ENCODE data around the gene SCARB1. TPM values are rescaled to one million over a fixed set of nuclear protein-coding genes. Genes with fewer than 3 reads are reported as not detected.
A peak's percentile ranks its signal among the peaks of the same experiment; 100 is the strongest.

Gene SCARB1
- total and polyA plus RNA-seq, 2 of the 13 experiments (the other 11 are each of a cell fraction or from before 2014, with no cell fraction given): 63.4 to 160 TPM

DNA sequence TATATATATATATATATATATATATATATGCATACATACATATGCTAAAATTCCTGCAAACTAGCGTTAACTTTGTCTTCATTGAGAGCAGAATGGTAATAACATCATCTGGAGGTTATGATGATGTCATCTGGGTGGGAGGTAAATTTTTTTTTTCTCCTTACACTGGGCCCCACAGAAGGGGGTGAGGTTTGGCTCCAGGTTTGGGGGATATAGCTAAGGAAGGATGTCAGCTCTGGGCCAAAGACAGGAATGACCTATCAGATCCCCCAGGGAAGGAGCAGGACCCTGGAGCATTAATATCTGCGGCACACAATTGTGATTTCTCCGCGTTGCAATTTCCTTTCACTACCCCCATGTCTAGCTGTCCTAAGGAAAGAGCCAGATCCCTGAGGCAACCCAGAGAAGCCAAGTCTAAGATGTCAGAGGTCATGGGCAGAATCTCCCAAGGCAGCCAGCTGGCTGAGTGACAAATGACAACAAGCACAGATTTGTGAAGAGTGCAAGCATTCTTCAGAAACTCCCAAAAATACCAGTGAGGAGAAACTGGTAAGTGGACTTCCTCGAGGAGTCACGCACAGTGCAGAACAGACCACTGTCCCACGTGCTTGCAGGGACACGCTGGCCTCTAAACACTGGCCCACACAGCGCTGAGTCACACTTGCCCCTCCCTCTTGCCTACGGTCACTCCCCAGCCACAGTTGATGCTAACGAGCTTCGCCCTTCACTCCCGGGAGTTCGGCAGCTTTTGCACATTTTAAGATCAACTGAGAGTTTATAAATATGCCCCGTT lies 40.8 kb upstream of the SCARB1 start (continued):
- TF ChIP-seq, protein P1, sequence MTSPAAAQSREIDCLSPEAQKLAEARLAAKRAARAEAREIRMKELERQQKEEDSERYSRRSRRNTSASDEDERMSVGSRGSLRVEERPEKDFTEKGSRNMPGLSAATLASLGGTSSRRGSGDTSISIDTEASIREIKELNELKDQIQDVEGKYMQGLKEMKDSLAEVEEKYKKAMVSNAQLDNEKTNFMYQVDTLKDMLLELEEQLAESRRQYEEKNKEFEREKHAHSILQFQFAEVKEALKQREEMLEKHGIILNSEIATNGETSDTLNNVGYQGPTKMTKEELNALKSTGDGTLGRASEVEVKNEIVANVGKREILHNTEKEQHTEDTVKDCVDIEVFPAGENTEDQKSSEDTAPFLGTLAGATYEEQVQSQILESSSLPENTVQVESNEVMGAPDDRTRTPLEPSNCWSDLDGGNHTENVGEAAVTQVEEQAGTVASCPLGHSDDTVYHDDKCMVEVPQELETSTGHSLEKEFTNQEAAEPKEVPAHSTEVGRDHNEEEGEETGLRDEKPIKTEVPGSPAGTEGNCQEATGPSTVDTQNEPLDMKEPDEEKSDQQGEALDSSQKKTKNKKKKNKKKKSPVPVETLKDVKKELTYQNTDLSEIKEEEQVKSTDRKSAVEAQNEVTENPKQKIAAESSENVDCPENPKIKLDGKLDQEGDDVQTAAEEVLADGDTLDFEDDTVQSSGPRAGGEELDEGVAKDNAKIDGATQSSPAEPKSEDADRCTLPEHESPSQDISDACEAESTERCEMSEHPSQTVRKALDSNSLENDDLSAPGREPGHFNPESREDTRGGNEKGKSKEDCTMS (CRISPR knock-in tag; conservative IDR thresholded peaks at IDR 0.05): no peak
- TF ChIP-seq GZF1 (CRISPR knock-in tag; IDR thresholded peaks at IDR 0.05): no peak
- no peak for TF ChIP-seq ZNF282 (IDR thresholded peaks at IDR 0.05; ENCODE audit: partially characterized antibody)
- TF ChIP-seq, protein P2, sequence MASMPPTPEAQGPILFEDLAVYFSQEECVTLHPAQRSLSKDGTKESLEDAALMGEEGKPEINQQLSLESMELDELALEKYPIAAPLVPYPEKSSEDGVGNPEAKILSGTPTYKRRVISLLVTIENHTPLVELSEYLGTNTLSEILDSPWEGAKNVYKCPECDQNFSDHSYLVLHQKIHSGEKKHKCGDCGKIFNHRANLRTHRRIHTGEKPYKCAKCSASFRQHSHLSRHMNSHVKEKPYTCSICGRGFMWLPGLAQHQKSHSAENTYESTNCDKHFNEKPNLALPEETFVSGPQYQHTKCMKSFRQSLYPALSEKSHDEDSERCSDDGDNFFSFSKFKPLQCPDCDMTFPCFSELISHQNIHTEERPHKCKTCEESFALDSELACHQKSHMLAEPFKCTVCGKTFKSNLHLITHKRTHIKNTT (CRISPR knock-in tag; IDR thresholded peaks at IDR 0.05): no peak
- TF ChIP-seq PITX1 (CRISPR knock-in tag; IDR thresholded peaks at IDR 0.05): peak; percentile 38; the same call in 1 of the 2 replicates
- TF ChIP-seq, protein P3, sequence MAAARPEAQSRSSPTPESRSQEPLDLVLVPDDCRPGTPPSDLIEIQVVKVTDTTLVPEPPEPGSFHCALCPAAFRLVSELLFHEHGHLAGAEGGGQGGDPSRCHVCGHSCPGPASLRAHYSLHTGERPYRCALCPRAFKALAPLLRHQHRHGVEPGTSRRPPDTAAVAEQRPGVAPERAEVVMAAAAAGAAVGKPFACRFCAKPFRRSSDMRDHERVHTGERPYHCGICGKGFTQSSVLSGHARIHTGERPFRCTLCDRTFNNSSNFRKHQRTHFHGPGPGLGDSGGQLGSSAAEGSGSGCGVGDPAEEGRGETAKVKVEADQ (CRISPR knock-in tag; IDR thresholded peaks at IDR 0.05; ENCODE audit: borderline replicate concordance): no peak
- TF ChIP-seq ZBTB42 (CRISPR knock-in tag; IDR thresholded peaks at IDR 0.05): no peak
- TF ChIP-seq, protein P4, sequence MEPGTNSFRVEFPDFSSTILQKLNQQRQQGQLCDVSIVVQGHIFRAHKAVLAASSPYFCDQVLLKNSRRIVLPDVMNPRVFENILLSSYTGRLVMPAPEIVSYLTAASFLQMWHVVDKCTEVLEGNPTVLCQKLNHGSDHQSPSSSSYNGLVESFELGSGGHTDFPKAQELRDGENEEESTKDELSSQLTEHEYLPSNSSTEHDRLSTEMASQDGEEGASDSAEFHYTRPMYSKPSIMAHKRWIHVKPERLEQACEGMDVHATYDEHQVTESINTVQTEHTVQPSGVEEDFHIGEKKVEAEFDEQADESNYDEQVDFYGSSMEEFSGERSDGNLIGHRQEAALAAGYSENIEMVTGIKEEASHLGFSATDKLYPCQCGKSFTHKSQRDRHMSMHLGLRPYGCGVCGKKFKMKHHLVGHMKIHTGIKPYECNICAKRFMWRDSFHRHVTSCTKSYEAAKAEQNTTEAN (CRISPR knock-in tag; conservative IDR thresholded peaks at IDR 0.05): peak; percentile 63; the same call in 1 of the 2 replicates
- no peak for TF ChIP-seq MAFF (IDR thresholded peaks at IDR 0.05; ENCODE audit: low read depth, low read length)
- no peak for TF ChIP-seq TBP (CRISPR knock-in tag; IDR thresholded peaks at IDR 0.05)
- TF ChIP-seq GATAD2A (CRISPR knock-in tag; IDR thresholded peaks at IDR 0.05): peak; percentile 88
- TF ChIP-seq CBX1 (IDR thresholded peaks at IDR 0.05; ENCODE audit: low read depth): peak; percentile 44
- 0 out of 2 replicates have a peak, but pooled peaks have one; percentile 63 for TF ChIP-seq ZNF792 (CRISPR knock-in tag; IDR thresholded peaks at IDR 0.05)
- TF ChIP-seq ZSCAN12 (CRISPR knock-in tag; IDR thresholded peaks at IDR 0.05): 0 out of 2 replicates have a peak, but pooled peaks have one; percentile 18
- TF ChIP-seq ZFP41 (CRISPR knock-in tag; IDR thresholded peaks at IDR 0.05; ENCODE audit: borderline replicate concordance): no peak
- TF ChIP-seq ZNF143 (CRISPR knock-in tag; IDR thresholded peaks at IDR 0.05): no peak
- TF ChIP-seq ZNF816 (CRISPR knock-in tag; IDR thresholded peaks at IDR 0.05; ENCODE audit: borderline replicate concordance): peak; percentile 49; the same call in 1 of the 2 replicates
- peak; percentile 35 for TF ChIP-seq STAG1 (CRISPR knock-in tag; IDR thresholded peaks at IDR 0.05)
- peak; percentile 98 for TF ChIP-seq FOSL2 (CRISPR knock-in tag; IDR thresholded peaks at IDR 0.05)
- TF ChIP-seq RELA (CRISPR knock-in tag; IDR thresholded peaks at IDR 0.05): no peak
- no peak for TF ChIP-seq RARG (CRISPR knock-in tag; IDR thresholded peaks at IDR 0.05; ENCODE audit: low read depth)
- TF ChIP-seq ZNF205 (CRISPR knock-in tag; IDR thresholded peaks at IDR 0.05): peak; percentile 56; the same call in 1 of the 2 replicates
- no peak for TF ChIP-seq ZNF850 (CRISPR knock-in tag; conservative IDR thresholded peaks at IDR 0.05)
